DMS79 treated with DMSO at 0.1 percent for 48 hours (cell line): ENCODE measurements around the gene VPS52.

Source experiments
- DNase-seq: peaks from one replicate; lab custom pipeline; 2025; lab: John Stamatoyannopoulos, UW

The VPS52 gene

DNA sequence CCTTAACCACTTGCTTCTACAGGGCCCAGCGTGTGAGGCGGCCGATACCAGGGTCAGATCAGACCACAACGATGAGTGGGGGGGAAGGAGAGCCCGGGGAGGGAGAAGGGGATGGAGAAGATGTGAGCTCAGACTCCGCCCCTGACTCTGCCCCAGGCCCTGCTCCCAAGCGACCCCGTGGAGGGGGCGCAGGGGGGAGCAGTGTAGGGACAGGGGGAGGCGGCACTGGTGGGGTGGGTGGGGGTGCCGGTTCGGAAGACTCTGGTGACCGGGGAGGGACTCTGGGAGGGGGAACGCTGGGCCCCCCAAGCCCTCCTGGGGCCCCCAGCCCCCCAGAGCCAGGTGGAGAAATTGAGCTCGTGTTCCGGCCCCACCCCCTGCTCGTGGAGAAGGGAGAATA is 60.5 kb downstream of the VPS52 start:
- DNase-seq = no peak

DNA sequence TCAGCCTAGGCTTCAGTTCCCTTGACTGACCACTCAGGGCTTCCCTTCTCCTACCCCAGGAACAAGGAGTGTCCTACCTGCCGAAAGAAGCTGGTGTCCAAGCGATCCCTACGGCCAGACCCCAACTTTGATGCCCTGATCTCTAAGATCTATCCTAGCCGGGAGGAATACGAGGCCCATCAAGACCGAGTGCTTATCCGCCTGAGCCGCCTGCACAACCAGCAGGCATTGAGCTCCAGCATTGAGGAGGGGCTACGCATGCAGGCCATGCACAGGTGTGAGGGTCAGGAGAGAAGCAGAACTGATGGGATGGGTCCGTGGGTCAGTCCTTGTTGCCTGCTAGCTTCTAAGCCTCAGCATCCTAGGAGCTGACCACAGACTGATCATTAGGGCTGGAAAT is 61.8 kb downstream of the VPS52 start:
- no peak for DNase-seq

DNA sequence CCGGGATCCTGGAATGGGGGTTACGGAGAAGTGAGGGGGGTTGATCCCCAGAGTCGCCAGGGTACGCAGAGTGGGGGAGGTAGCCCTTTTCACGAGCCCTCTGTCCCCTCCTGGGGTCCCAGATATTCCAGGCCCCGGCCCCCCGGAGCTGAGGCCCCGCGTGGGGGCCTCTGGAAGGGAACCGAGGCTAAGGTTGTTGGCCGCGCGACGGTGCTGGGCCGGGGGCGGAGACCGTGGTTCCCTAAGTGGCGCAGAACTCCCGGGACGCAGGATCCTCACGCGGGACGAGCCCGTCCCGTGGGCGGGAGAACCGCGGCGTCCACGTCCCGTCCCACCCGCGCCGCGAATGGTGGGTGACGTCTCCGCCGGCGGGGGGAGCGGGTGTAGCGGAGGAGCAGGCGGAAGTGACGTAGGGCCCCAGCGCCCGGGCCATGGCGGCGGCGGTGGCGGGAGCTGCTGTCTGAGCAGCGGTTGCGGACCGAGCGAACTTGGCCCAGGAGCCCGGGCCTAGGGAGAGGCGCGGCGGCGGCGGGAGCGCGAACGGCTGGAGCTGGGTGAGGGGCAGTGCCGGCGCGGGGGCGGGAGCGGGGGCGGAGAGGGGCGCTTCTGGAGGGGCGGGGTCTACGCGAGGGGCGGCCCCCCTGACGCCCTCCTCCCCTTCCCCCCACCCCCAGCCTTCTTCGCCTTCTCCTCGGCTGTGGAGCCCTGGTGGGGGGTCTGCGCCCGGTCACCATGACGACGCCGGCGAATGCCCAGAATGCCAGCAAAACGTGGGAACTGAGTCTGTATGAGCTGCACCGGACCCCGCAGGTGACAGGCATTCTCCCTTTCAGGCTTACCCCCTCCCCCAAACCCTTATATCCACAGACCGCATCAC is 63.3 kb downstream of the VPS52 start, which contains the start of gene RING1:
RING1 (plus strand) TSS at position 410 of the 877 bp plus-strand sequence; CDS start at position 733, 323 bp downstream.
- DNase-seq = peak; percentile 47

DNA sequence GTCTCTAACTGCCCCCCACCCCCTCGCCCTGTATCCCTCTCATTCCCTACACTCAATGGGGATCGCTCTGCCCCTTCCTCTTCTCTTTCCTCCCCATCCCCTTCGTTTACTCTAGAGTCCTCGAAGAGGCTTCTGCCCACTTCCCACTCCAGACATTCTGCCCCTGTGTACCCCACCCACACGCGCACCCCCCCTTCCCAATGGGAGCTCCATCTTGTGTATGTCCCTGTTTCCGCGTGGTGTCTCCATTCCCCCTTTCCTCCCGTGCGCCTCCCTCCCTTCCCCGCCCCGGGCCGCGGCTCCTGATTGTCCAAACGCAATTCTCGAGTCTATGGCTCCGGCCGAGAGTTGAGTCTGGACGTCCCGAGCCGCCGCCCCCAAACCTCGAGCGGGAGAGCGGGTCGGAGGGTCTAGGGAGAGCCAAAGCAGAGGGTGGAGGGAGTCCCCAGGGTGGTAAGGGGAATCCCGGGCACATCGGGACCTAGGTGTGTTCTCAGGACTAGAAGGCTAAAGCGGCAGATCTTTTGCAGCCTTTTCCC is 64.1 kb downstream of the VPS52 start:
- DNase-seq = peak; percentile 11

DNA sequence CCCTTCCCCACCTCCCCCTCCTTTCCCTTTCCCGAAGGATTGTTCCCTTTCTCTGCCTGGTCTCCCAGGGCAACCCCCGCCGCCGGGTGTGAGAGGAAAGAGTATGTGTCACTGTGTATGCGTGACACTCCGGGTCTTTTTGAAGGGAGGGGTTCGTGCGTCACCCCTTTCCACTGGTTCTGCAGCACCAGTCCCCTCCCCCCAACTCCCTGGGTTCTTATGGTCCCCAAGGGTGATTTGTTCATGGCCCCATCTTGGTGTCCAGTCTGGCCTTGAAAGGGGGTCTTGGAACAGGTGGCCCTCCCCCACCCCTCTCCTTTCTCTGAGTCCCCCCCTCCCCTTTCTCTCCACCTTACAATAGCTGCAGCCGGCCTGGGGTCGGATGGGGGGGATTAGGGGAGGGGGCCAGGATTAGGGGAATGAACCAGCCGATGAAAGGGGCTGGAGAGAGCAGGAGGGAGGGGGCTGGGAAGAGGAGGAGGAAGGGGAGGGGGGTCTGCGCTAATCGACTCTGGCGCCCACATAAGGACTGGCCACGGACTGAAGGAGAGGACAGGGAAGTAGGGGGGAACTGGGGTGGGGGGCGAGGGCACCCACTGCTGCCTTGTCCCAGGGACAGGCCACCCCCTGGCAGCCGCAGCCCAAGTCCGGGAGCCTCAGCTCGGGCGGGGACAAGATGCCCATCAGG is 64.7 kb downstream of the VPS52 start:
- DNase-seq = no peak

DNA sequence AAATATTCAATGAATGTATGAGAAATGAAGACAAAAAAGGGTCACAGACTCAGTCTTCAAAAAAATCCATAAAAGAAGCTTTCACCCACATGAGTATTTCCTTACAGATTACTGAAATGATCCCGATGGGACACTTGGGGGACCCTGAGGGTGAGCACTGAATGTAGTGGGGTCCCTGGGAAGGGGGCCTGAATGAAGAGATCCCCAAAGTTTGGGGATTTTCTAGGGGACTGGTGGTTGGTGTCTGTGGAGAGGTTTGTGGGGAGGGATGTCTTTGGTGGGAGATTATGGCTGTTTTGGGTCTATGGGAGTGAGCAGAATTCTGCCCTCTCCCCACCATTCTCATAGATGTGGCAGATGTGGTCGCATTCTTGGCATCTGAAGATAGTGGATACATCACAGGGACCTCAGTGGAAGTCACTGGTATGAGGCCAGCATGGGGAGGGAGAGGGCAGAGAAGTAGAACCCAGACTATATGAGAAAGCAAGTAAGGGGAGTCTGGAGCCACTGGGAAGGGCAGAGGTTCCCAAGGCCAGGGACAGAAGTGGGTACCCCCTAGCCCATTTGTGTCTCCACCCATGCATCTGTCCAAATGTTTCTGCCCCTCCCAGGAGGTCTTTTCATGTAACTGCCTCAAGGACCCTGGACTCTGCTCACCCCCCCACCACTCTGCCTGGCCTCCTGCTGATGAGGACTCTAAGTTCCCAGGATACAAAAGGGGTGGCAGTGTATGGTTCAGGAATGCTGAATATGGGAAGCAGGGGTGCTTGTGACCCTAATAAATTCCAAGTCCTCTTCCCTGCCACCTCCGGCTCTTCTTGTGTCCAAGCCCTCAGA is 65.4 kb downstream of the VPS52 start:
- no peak for DNase-seq

DNA sequence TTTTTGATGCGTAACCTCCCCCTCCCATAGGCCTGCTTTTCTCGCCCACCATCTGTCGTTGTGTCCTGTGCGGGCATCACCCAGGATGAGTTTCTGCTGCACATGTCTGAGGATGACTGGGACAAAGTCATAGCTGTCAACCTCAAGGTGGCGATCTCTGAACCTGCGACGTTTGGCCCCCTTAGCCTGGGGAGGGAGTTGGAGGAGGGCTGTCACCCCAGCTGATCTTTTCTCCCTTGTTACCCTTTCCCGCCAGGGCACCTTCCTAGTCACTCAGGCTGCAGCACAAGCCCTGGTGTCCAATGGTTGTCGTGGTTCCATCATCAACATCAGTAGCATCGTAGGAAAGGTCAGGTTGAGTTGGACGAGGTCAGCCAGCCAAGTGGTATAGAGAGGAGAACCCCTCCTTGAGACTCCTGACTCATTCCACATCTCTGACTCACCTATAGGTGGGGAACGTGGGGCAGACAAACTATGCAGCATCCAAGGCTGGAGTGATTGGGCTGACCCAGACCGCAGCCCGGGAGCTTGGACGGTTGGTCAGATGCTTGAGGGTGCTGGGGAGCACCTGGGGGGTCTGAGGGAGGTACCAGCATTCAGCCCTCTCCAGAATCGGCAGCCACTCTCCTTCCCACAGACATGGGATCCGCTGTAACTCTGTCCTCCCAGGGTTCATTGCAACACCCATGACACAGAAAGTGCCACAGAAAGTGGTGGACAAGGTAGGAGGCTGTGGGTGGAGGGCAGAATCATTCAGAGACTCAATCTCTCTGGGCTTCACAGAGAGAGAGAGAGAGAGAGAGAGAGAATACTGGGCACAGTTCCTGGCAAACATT is 66.3 kb downstream of the VPS52 start:
- no peak for DNase-seq

DNA sequence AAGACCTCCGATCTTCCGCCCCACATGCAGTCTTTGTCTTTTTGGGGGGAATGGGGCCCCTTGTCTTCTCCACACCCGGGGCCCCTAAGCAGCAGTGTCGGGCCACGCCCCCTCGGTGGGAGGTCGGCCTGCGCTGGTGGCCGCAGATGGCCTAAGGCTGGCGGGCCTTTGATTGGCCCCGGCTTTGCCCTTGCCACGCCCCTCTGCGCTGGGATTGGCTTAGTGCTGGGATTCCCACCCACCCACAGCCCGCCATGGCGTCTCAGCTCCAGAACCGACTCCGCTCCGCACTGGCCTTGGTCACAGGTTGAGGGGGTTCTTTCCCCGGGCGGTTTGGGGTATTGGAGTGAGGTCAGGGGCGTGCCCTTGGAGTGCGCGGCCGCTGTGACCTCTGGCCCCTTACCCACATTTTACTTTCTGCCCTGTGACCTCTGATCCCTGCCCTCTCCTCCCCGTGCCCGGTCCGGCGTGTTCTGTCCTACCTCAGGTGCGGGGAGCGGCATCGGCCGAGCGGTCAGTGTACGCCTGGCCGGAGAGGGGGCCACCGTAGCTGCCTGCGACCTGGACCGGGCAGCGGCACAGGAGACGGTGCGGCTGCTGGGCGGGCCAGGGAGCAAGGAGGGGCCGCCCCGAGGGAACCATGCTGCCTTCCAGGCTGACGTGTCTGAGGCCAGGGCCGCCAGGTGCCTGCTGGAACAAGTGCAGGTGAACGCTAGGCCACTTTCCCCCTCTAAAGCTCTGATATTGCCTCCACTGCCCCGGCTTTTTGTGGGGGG is 67.1 kb downstream of the VPS52 start, which contains the start of gene HSD17B8:
HSD17B8 (plus strand) TSS at position 241 of the 776 bp plus-strand sequence; CDS start at position 255, 14 bp downstream.
- DNase-seq = peak; percentile 74

DNA sequence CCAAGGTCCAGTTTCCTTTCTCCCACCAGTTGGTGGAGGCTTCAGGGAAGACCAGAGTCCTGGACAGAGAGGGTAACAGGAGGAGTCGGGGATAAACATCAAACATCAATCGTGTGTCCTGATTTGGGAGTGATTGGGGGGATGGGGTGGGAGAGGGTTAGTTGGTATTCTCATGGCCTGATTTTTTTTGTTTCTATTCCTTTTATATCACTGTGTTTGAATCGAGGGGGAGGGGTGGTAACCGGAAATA is 67.6 kb downstream of the VPS52 start:
- no peak for DNase-seq

DNA sequence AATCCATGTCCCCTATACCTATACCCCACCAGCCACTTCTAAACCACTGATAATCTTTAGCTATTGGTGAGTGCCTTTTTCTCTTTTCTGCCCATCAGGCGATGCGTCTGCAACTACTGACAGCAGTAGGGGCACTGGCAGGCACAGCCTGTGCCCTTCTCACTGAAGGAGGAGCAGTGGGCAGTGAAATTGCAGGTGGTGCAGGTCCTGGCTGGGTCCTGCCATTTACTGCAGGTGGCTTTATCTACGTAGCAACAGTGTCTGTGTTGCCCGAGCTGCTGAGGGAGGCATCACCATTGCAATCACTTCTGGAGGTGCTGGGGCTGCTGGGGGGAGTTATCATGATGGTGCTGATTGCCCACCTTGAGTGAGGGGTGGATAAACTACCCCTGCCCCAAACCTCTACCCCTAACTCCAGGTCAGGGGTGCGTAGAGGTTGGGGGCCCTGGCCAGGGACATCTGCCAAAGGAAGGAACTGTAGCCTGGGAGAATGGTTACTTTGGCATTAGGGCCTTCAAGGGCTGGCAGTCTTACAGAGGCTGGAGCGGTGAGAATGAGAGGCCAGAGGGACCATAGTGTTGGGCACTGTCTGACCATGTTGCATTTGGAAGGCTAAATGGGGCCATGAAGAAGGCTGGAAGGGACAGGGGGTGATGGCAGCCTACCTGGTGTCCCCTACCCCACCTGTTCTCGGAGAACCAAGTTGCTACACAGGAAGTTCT is 68.1 kb downstream of the VPS52 start:
- DNase-seq = no peak

DNA sequence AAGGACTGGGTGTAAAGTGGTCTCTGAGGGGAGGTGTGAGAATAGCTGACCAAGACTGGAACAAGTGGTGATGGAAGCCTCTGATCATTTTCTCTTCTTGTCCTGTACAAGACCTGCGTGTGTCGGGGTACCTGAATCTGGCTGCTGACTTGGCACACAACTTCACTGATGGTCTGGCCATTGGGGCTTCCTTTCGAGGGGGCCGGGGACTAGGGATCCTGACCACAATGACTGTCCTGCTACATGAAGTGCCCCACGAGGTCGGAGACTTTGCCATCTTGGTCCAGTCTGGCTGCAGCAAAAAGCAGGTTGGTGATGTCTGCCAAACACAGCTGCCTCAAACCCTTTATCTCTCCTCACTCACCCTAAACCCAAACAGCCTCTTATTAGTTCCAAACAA is 68.9 kb downstream of the VPS52 start:
- no peak for DNase-seq

DNA sequence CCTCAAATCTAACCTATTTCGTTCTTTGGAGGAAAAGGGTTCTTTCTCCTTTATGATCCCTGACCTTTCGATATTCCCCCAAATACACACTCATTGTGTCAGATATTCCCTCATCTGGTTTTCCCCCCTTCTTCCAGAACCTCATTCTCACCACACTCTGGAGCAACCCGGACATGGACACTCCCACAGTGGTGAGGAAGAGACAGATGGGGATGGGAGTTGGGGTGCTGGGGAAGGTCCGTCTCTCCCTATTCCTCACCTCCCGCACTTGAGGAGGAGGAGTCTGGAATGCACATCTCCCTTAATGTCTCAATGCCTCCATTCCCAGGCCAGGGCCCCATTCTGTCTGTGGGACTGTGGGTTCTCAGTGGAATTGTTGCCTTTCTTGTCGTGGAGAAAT is 69.7 kb downstream of the VPS52 start:
- DNase-seq = no peak

DNA sequence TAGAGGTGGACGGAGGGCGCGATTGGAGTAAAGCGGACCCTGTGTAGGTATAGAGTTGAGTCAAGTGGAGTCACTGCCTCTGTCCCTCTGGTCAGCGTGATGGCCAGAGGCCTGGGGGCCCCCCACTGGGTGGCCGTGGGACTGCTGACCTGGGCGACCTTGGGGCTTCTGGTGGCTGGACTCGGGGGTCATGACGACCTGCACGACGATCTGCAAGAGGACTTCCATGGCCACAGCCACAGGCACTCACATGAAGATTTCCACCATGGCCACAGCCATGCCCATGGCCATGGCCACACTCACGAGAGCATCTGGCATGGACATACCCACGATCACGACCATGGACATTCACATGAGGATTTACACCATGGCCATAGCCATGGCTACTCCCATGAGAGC is 70.5 kb downstream of the VPS52 start:
- DNase-seq = no peak
